Stimulated activated naive CD8-positive, alpha-beta T cell treated with anti-CD3 and anti-CD28 coated beads, Interleukin-15, amount 100 ng/mL, for 72 hours (primary cell): ENCODE results near the gene C1orf210.

Experiments used
- ATAC-seq: fragments of 150-1000 bp; cut with Tn5 transposase; 2 replicates; pipeline ENCODE4 v1.10.0; 2021; ENCODE audit warnings: mild to moderate bottlenecking, moderate library complexity
- DNase-seq, 2 donors: peaks; one replicate each; pipeline ENCODE4 v3.0.0; 2021 to 2022
- H3K27ac Mint-ChIP-seq, 2 donors: one replicate each; pipeline ENCODE4 v1.8.0; 2022; ENCODE audit warnings: mild to moderate bottlenecking in 2 of 2, mixed read lengths in 2 of 2, moderate library complexity in 2 of 2
- H3K27me3 Mint-ChIP-seq: one replicate; pipeline ENCODE4 v1.8.0; 2022; ENCODE audit warnings: mixed read lengths
- H3K4me1 Mint-ChIP-seq: one replicate; pipeline ENCODE4 v1.8.0; 2022; ENCODE audit warnings: mild to moderate bottlenecking, mixed read lengths
- H3K4me3 Mint-ChIP-seq, 2 donors: one replicate each; pipeline ENCODE4 v1.8.0; 2022; ENCODE audit warnings: mild to moderate bottlenecking in 2 of 2, mixed read lengths in 2 of 2, moderate library complexity in 1 of 2
- H3K9me3 Mint-ChIP-seq, 2 donors: one replicate each; pipeline ENCODE4 v1.8.0; 2022; ENCODE audit warnings: mixed read lengths in 2 of 2

C1orf210 gene

DNA sequence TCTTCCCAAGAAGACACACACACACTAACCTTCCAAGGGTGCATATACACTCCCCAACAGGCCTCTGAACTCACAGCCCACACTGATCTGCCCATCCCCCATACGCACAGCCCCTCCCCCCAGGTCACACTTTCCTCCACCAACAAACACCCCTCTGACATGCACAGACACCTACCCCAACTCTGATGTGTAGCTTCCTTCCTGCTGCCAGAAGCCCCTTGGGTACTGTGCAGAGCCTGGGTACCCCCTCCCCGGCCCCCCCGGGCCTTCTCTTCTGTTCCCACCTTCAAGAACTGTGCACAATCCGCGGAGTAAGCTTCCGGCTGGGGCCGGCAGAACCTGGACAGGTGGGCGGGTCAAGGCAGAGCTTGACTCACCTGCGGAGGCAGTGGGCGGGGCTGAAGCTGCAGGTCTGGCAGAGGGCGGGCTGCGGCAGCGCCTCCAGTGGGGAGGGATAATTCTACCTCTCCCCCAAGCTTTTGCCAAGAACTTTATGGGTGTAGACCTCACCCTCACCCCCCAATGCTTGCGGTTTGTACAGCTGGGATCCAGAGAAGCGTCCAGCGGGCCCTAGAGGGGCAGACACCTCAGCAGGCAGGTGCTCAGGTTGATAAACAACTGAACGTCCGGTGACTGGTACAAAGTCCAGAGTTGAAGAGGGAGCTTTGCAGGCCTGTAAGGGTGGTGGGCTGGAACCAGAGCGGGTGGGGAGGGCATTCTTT is at the start of gene C1orf210:
Gene C1orf210, minus strand, starts transcription at position 313 of the 722 bp plus-strand sequence. CDS start 2,311 bp downstream, outside the sequence.
- no peak for DNase-seq
- Mint-ChIP-seq H3K27ac (no peak within 1 kb of the TSS), H3K9me3 (no peaks in the 10 kb centered on the region), H3K4me1 (peaks cover 13% of the 10 kb centered on the region), H3K4me3 (no peak within 1 kb of the TSS), H3K27me3 (peaks cover 13% of the 10 kb centered on the region)
- ATAC-seq = no peak

DNA sequence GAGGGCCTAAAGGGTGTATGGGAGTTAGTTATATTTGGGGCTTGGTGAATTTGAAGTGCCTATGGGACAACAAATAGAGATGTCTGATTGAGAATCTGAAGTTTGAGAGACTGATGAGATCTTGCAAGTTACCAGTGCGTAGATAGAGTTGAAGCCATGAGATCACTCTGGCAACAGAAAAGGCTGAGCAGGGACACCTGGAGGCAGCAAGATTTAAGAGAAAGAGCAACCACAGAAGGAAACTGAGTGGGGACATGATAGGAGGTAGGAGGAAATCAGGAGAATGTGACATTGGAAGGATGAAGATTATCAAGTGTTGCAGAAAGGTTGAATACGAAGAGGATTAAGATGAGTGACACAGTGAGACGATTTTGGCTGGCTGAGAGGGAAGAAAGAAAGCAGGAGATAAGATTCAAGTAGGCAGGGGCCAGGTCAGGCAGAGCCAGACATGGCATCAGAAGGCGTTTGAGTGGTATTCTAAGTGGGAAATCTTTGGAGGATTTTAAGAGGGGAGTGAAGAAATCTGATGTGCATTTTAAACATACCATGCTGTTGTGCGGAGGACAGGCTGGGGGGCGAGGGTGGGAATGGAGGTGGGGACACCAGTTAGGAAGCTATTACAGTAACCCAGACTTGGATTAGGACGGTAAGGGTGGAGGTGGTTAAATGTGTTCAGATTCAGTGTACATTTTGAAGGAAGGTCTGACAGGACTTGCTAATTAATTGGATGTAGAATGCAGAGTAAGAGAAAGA is 49.2 kb upstream of the C1orf210 start:
- no peaks in the 10 kb centered on the region for H3K9me3 Mint-ChIP-seq
- H3K27ac Mint-ChIP-seq = peak overlapping the region in 1 of 2 donors; percentile 28

DNA sequence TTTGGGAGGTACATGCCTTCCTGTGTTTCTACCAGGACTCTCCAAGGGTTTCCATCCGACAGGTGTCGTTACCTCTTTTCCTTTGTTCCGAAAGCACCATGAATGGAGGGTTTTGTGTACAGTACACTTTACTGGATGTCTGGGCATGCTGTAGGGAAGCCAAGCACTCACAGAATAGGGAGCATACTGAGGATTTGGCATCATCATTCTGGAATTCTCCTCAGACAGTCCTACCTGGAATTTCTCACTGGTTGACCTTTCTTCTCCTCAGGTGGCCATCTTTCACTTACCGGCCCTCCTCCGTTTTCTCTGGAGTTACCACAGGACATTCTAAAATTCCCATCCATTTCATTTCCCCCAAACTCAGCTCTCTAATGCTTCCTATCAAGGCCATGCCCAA is 46.3 kb upstream of the C1orf210 start:
- DNase-seq (no peak), ATAC-seq (no peak)
- Mint-ChIP-seq H3K27me3 (no peaks in the 10 kb centered on the region), H3K4me1 (peaks cover 23% of the 10 kb centered on the region), H3K27ac (no peak overlapping the region), H3K9me3 (peaks cover 0 to 11% of the 10 kb centered on the region in 2 donors), H3K4me3 (no peak overlapping the region)

More for the DNA sequence above, 49.2 kb upstream of the C1orf210 start:
- ATAC-seq (no peak), DNase-seq (no peak)
- H3K4me3 Mint-ChIP-seq = no peak overlapping the region
- no peaks in the 10 kb centered on the region for H3K27me3 Mint-ChIP-seq
- H3K4me1 Mint-ChIP-seq = peaks cover 13% of the 10 kb centered on the region

DNA sequence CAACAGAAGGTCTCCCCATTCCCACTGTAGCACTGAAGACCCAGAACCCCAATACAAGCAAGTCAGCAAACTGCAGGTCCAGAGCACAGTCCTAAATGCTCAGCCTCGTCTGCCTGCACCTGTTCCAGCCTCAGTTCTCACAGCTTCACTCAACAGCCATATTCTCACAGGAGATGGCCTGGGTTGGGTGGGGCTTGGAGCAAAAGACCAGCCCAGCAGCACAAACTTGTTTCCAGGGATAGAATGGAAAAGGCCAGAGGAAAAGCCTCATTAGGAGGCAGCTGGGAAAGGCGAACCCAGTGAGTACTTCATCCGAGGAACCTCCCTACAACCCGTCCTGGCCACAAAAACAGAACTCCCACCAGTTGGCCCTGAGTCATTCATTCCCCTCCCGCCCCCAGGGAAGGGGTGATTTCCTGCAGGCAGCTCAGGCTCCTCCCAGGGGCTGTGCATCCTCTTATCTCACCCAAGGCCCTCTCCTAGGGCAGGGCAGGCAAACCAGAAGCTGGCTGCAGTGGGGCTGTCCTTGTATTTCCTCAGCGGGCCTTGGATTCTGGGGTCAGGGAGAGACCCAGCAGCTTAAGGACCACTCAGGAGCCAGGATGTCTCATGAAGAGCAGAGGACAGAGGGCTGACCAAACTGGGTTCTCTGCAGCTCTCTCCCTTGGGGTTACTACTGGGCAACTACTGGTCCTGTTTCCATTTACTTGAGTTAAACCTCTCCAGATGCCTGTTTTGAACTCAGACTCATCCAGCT is 44.8 kb upstream of the C1orf210 start:
- Mint-ChIP-seq H3K4me3 (peak overlapping the region in 1 of 2 donors; percentile 57), H3K4me1 (peaks cover 23% of the 10 kb centered on the region), H3K27ac (peak overlapping the region; percentile 60 to 72), H3K27me3 (no peaks in the 10 kb centered on the region), H3K9me3 (peaks cover 8 to 16% of the 10 kb centered on the region in 2 donors)
- DNase-seq = peak; percentile 30 to 49
- ATAC-seq = peak; percentile 95

DNA sequence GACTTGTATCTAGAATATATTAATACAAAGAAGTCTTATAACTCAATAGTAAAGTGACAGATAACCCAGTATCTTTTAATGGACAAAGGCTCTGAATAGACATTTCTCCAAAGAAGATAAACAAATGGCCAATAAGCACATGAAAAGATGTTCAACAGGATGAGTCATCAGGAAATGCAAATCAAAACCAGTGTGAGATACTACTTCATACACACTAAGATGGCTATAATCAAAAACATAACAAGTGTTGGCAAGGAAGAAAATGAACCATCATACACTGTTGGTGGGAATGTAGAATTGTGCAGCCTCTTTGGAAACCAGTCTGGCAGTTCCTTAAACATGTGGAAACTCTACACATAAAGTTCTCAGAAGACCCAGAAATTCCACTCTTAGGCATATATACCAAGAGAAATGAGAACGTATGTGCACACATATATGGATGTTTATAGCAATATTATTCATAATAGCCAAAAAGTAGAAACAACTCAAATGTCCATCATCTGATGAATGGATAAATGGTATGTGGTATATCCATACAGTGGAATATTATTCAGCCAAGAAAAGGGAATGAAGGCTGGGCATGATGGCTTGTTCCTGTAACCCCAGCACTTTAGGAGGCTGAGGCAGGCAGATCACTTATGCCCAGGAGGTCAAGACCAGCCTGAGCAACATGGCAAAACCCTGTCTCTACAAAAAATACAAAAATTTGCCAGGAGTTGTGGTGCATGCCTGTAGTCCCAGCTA is 42.3 kb upstream of the C1orf210 start:
- Mint-ChIP-seq H3K4me3 (no peak overlapping the region), H3K27ac (no peak overlapping the region), H3K4me1 (peaks cover 23% of the 10 kb centered on the region), H3K27me3 (no peaks in the 10 kb centered on the region), H3K9me3 (peaks cover 20 to 27% of the 10 kb centered on the region in 2 donors)
- ATAC-seq (no peak), DNase-seq (no peak)

DNA sequence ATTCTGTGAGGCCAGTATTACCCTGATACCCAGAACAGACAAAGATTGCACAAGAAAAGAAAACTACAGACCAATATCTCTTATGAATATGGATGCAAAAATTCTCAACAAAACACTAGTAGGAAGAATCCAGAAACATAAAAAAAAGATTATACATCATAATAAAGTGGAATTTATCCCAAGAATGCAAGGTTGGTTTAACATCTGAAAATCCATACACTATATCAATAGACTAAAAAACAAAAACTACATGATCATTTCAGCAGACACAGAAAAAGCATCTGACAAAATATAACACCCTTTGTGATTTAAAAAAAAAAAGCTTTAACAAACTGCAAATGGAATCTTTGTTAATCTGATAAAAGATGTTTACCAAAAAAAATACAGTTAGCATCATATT is 40.0 kb upstream of the C1orf210 start:
- ATAC-seq = no peak
- Mint-ChIP-seq H3K27me3 (no peaks in the 10 kb centered on the region), H3K9me3 (peaks cover 20 to 27% of the 10 kb centered on the region in 2 donors), H3K4me1 (peaks cover 18% of the 10 kb centered on the region), H3K4me3 (no peak overlapping the region), H3K27ac (no peak overlapping the region)
- DNase-seq = no peak

DNA sequence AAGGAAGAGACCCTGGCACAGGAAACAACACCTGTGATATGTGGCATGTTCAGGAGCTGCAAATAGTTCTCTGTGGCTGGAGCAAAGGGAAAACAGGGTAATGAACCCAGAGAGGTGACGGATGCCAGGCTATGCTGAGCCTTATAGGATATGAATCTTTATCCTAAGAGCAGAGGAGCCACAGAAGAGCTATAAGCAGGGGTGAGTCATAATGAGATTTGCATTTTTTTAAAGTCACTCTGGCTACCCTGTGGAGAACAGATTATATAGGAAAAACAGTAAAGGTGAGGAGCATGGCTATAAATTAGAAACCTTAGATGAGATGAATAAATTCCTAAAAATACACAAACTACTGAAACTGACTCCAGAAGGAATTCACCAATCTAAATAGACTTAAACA is 39.4 kb upstream of the C1orf210 start:
- ATAC-seq (no peak), DNase-seq (no peak)
- Mint-ChIP-seq H3K27ac (no peak overlapping the region), H3K27me3 (no peaks in the 10 kb centered on the region), H3K4me1 (peaks cover 12% of the 10 kb centered on the region), H3K9me3 (peaks cover 20 to 27% of the 10 kb centered on the region in 2 donors), H3K4me3 (no peak overlapping the region)

DNA sequence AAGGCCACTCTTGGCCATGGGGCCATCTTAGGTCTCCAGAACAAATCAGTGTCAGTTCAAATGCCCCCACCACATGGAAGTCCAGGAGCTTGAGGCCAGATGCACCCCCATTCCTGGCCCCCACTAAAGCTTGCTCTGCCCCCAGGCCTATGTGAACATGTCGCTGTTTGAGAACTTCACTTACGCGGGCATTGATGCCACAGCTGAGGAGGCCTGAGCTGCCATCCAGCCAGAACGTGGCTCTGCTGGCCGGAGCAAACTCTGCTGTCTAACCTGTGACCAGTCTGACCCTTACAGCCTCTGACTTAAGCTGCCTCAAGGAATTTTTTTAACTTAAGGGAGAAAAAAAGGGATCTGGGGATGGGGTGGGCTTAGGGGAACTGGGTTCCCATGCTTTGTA is 37.1 kb upstream of the C1orf210 start:
- H3K27me3 Mint-ChIP-seq = no peaks in the 10 kb centered on the region
- DNase-seq = no peak
- H3K4me1 Mint-ChIP-seq = peaks cover 15% of the 10 kb centered on the region
- ATAC-seq = no peak
- peaks cover 16 to 20% of the 10 kb centered on the region in 2 donors for H3K9me3 Mint-ChIP-seq
- no peak overlapping the region for H3K27ac Mint-ChIP-seq
- H3K4me3 Mint-ChIP-seq = no peak overlapping the region

DNA sequence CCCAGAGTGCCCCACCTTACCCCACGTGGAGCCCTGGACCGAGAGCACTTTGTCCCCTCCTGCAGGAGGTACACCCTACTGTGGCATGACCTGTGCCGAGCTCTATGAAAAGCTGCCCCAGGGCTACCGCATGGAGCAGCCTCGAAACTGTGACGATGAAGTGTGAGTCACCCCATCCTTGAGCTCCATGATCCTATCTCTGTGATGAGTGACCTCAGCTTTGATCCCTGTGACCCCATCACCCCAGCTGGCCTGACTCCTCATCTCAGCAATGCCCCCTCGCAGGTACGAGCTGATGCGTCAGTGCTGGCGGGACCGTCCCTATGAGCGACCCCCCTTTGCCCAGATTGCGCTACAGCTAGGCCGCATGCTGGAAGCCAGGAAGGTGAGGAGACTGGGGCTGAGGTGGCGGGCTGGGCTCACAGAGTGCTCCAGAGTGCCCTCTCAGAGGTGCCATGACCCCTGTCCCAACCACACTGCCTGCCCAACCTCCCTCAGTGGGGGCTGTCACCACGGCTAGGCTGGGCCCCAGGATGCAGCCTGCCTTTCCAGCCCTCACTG is 36.0 kb upstream of the C1orf210 start:
- Mint-ChIP-seq H3K4me1 (peaks cover 9% of the 10 kb centered on the region), H3K27ac (no peak overlapping the region), H3K9me3 (peaks cover 16 to 20% of the 10 kb centered on the region in 2 donors), H3K27me3 (no peaks in the 10 kb centered on the region), H3K4me3 (no peak overlapping the region)
- DNase-seq = no peak
- no peak for ATAC-seq

DNA sequence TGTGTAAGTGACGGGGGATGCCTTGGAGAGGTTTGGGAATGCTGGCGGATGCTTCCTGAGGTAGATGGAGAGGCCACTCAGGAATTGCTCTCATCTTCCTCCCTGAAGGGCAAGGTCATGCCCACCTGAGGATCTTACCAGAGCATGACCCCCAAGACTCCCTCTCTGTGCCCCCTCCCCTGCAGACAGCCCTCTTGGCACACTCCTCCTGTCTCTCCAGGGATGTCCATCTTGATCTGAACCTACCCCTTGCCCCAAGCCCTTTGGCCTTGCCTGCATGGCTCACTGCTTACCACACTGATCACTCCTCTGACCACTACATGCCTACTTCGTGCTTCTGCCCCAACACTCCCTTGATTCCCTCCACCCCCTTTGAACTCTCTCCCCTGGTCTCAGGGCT is 34.4 kb upstream of the C1orf210 start:
- peaks cover 7 to 9% of the 10 kb centered on the region in 2 donors for H3K9me3 Mint-ChIP-seq
- no peak for DNase-seq
- peaks cover 9% of the 10 kb centered on the region for H3K4me1 Mint-ChIP-seq
- no peaks in the 10 kb centered on the region for H3K27me3 Mint-ChIP-seq
- no peak overlapping the region for H3K4me3 Mint-ChIP-seq
- H3K27ac Mint-ChIP-seq = no peak overlapping the region
- no peak for ATAC-seq

DNA sequence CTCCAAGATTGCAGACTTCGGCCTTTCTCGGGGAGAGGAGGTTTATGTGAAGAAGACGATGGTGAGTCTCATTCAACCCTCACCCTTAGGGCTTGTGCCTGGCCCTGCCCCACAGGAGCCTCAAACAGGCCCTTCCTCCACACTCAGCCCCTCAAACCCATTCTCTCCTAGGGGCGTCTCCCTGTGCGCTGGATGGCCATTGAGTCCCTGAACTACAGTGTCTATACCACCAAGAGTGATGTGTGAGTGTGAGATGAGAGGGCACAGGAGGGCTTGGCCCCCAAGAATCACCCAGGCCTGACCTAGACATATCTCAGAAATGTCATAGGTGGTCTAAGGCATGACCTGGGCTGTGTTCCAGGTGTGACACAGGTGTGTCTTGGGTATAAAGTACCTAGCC is 33.9 kb upstream of the C1orf210 start:
- no peak for DNase-seq
- Mint-ChIP-seq H3K27me3 (no peaks in the 10 kb centered on the region), H3K27ac (peak overlapping the region in 1 of 2 donors; percentile 21), H3K4me3 (no peak overlapping the region), H3K4me1 (peaks cover 9% of the 10 kb centered on the region), H3K9me3 (peaks cover 3 to 4% of the 10 kb centered on the region in 2 donors)
- no peak for ATAC-seq

DNA sequence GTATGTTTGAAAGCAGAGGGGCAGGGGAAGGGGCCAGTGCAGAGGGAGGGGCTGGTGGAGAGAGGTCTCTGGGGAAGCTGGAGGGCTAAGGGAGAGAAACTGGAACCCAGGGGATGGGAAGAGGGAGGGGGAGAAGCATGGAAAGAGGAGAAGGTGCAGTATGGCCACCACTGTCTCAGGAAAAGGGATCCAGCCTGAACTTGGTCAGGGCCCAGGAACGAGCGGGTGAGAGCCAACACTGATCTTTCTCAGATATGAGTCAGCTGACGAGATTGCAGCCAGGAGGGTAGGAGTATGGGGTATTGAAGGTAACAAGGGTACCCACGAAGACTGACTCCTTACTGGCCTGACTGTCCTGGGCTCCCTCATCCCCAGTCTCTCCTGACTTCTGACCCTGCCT is 33.5 kb upstream of the C1orf210 start:
- Mint-ChIP-seq H3K27me3 (no peaks in the 10 kb centered on the region), H3K9me3 (no peaks in the 10 kb centered on the region), H3K27ac (no peak overlapping the region), H3K4me1 (peaks cover 9% of the 10 kb centered on the region), H3K4me3 (no peak overlapping the region)
- DNase-seq (no peak), ATAC-seq (no peak)

DNA sequence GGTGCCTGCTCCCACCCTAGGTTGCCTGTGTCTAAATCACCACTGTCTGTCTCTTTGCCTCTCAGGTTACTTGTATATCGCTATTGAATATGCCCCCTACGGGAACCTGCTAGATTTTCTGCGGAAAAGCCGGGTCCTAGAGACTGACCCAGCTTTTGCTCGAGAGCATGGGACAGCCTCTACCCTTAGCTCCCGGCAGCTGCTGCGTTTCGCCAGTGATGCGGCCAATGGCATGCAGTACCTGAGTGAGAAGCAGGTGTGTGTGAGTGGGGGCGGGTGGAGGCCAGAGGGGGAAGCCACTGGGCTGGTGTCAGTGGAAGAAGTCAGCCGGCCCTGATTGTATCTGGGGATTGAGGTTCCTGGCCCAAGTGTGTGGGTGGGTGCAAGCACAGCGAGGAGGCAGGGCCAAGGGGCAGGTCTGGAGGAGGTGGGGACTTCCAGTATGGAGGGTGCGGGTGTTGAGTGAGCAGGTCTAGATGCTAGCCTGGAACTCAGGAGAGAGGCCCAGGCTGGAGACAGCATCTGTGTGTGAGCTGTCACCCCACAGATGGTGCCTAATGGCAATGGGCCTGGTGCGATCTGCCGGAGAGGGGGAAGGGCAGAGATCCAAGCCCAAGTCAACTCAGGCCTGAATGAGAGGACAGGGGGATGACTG is 32.6 kb upstream of the C1orf210 start:
- no peak overlapping the region for H3K4me3 Mint-ChIP-seq
- H3K4me1 Mint-ChIP-seq = peaks cover 9% of the 10 kb centered on the region
- H3K9me3 Mint-ChIP-seq = no peaks in the 10 kb centered on the region
- ATAC-seq (no peak), DNase-seq (no peak)
- no peaks in the 10 kb centered on the region for H3K27me3 Mint-ChIP-seq
- peak overlapping the region; percentile 19 to 91 for H3K27ac Mint-ChIP-seq

DNA sequence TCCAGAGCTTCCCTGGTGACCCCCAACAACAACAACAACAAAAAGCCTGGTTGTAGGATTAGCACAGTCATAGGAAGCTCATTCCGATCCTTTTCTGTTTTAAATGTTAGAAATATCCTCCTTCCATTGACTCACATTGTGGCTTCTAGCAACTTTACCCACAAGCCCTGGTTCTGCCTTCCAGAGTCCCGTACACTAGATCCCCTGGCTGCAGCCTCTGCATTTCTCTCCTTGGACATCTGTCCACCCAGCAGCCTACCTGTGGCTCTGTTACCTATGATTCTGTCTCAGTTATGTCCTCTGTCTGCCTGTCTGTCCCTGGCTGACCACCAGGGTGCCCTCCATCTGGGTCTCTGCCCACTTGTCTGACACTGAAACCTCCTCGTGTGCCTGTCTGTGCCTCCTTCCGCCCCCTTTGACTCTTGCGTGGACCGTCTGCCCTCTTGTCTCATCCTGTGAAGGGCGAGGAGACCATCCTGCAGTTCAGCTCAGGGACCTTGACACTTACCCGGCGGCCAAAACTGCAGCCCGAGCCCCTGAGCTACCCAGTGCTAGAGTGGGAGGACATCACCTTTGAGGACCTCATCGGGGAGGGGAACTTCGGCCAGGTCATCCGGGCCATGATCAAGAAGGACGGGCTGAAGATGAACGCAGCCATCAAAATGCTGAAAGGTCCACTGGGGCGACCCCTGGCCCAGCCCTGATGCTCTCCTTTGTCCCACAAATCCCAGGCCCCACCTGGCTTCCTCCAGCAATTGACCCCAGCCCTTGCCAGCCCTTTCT is 31.5 kb upstream of the C1orf210 start:
- Mint-ChIP-seq H3K27ac (no peak overlapping the region), H3K9me3 (no peaks in the 10 kb centered on the region), H3K27me3 (no peaks in the 10 kb centered on the region), H3K4me1 (peaks cover 9% of the 10 kb centered on the region), H3K4me3 (no peak overlapping the region)
- ATAC-seq (no peak), DNase-seq (no peak)
